ENCODE results near the gene PRND.
"Not testable (repeated sequence)": the region's sequence is repeated elsewhere in the genome, so short reads cannot be mapped to it uniquely, and the experiment has no call there.

The PRND gene

DNA sequence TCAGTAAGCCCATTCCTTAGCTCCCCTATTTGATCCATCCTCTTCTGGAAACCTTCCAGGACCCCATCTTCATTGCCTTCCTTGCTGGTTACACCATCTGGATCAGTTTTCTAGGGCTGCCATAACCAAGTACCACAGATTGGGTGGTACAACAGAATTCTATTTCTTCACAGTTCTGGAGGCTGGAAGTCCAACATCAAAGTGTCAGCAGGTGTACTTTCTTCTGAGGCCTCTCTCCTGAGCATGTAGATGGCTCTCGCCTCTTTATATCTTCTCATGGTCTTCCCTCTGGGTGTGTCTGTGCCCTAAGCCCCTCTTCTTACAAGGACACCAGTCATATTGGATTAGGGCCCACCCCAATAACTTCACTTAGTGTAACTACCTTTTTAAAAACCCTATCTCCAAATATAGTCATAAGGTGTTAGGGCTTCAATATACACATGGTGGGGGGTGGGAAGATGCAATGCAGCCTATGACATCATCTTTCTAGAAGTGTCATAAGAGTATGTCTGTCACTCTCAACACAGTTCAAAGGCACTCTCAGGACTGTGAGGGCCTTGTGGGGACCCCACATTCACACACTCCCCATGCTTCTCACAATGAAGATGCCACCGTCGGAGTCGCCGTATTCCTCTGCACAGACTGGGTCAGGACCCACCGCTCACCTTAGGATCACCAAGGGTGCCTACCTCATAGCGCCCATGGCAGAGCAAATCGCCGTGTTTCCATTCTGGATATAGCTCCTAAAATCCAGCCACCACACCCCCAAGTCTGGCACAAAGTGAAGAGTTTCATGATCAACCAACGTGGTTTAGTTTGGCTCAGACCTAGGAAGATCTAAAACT lies 12.2 kb upstream of the PRND start:
- DNase-seq: no peak

GRCh38 chr20:4710106-4710475 lies 11.6 kb upstream of the PRND start:
- DNase-seq: no peak

DNA sequence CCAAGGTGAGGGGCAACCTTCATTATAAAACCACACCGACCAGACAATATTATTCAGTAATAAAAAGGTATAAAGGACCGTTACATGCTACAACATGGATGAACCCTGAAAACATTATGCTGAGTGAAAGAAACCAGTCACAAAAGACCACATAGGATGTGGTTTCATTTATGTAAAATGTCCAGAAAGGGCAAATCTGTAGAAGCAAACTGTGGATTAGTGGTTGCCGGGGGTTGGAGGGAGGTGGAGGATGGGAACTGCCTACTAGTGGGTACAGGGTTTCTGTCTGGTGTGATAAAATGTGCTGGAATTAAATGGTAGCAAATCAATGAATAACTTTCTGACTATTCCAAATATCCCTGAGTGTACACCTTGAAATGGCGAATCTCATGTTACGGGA lies 10.2 kb upstream of the PRND start:
- DNase-seq: no peak

DNA sequence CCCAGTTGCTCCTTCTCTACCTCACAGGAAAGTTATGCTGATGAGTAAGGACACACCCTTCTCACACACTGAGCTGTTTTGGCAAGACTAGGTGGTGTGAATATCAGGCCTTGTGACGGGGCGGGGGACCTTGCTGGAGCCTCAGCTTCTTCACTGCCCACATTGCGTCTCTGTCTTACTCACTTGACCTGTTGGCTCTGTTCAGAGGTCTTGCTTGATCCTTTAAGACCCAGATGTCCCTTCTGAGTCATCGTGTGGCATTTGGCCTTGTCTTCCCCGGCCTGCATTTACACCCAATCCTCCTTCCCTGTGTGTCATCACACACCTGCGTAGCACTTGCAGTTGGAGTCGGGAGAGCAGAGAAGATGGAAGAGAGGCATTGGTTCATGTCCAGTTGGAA lies 8.3 kb upstream of the PRND start:
- DNase-seq: no peak

DNA sequence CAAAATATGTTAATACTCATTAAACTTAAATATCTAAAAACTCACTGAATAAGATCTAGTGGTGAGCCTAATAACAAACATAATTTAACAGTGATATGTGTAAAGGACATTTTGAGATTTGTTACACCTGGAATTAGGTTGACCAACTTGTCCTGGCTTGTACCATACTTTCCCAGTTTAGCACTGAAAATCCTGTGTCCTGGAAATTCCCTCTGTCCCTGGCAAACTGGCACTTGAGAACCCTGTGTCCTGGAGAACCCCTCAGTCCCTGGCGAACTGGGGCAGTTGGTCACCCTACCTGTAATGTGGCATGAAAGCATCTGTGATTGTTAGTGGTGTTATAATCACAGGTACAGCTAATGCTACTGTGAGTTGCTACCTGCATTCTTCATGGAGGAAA lies 6.9 kb upstream of the PRND start:
- DNase-seq: no peak

DNA sequence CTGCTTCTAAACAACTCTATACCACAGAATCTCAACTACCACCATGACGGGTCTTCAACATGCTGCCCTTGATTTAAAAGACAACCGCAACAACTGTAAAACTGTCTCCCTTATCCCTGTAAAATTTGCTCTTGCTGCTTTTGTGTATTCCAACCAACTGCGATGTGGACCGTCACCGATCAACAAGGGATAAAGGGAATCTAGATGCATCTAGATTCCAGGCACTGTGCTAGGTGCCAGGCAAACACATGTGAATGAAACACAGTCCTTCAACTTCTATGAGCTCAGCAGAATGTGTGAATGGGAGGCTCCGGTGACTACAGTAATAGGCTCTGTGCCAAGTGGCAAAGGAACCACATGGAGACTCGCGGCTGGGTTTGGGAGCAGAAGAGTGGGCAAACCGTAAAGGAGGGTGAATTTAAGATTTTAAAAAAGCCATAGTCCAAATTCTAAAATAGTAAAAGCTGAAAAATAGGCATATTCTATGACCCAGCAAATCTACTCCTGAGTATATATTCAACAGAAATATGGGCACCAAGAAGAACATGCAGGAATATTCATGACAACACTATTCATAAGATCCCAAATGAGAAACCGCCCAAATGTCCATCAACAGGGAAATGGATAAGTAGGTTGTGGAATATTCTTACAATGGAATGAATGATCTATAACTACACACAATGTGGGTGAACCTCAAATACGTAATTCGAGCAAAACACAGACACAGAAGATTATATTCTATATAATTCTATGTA lies 3.7 kb upstream of the PRND start:
- DNase-seq: no peak

- no peak for DNase-seq
These were observed 2.5 kb upstream of the PRND start for GRCh38 chr20:4719190-4719589.

- peak; percentile 80 for DNase-seq
These were observed 1.4 kb upstream of the PRND start for GRCh38 chr20:4720041-4720976.

- no peak for DNase-seq
These were observed 746 bp upstream of the PRND start for GRCh38 chr20:4720977-4721349.

DNA sequence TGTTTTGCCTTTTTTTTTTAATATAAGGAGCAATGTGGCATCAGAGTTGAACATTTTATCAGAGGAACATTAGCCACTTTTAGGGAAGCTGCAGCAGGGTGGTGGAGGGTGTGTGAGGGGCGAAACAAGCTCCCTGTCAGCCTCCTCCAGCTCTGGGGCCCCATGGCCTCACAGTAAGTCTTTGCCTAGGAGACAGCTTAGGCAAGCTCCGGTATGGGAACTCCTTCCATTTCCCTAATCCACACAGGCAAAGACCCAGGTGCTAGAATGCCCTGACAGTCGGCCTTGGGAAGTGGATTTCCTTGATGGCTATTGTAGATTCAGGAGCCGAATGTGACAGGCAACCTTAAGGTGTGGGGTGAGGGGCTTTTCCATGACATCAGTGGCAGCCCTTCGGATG lies 862 bp downstream of the PRND start:
- no peak for DNase-seq

DNA sequence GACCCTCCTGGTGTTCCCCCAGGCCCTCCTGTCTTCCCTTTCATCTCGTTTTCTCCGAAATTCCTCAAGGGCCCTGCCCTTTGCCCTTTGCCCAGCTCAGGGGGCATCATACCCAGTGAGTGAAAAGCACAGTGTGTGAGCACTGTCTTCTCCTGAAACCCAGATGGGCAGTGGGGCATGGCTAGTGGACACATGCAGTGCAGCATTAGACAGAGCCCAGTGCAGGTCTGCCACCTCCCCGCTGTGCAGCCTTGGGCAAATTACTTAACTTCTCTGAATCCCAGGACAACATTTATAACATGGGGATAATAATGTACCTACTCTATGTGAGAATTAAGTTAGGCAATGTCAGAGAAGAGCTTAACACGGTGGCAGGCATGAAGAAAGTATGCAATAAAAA lies 1.3 kb downstream of the PRND start:
- DNase-seq: no peak

GRCh38 chr20:4723553-4723952 lies 1.8 kb downstream of the PRND start:
- DNase-seq: not testable (repeated sequence)

DNA sequence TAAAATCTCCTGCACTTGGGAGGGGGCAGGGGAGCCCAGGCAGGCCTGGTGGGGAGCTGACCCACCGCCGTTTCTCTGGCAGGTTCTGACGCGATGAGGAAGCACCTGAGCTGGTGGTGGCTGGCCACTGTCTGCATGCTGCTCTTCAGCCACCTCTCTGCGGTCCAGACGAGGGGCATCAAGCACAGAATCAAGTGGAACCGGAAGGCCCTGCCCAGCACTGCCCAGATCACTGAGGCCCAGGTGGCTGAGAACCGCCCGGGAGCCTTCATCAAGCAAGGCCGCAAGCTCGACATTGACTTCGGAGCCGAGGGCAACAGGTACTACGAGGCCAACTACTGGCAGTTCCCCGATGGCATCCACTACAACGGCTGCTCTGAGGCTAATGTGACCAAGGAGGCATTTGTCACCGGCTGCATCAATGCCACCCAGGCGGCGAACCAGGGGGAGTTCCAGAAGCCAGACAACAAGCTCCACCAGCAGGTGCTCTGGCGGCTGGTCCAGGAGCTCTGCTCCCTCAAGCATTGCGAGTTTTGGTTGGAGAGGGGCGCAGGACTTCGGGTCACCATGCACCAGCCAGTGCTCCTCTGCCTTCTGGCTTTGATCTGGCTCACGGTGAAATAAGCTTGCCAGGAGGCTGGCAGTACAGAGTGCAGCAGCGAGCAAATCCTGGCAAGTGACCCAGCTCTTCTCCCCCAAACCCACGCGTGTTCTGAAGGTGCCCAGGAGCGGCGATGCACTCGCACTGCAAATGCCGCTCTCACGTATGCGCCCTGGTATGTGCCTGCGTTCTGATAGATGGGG lies 3.0 kb downstream of the PRND start:
- DNase-seq: no peak

DNA sequence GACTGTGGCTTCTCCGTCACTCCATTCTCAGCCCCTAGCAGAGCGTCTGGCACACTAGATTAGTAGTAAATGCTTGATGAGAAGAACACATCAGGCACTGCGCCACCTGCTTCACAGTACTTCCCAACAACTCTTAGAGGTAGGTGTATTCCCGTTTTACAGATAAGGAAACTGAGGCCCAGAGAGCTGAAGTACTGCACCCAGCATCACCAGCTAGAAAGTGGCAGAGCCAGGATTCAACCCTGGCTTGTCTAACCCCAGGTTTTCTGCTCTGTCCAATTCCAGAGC lies 3.5 kb downstream of the PRND start:
- DNase-seq: no peak

- peak; percentile 67 for DNase-seq
These were observed 5.1 kb downstream of the PRND start for GRCh38 chr20:4726710-4727397.

GRCh38 chr20:4728120-4728760 lies 6.5 kb downstream of the PRND start:
- DNase-seq: no peak

DNA sequence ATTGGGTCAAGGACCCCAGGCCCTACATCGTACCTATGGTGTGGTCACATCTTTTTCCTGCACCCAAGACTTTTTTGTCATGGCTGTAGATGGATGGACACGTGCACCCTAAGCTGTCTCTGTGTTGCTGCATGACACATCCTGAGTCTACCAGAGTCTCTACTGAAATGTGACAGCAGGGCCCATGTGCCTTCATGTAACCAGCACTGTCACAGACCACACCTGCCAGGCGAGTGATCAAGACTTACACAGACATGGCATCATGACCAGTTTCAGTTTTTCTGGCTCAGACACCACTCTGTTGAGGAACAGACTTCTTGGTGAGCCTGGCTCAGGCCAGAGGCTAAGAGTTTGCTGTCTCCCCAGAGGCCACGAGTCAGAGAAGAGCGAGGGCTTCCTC lies 7.6 kb downstream of the PRND start:
- no peak for DNase-seq

GRCh38 chr20:4730780-4731179 lies 9.1 kb downstream of the PRND start:
- DNase-seq: no peak

- DNase-seq: no peak
These were observed 15.2 kb downstream of the PRND start for GRCh38 chr20:4736875-4737274.

- no peak for DNase-seq
These were observed 16.3 kb downstream of the PRND start for GRCh38 chr20:4737857-4738627.
